HFF-Myc (cell line): ENCODE data around the gene RPL22.

Experiments used
- DNase-seq: peaks from one replicate; pipeline ENCODE4 v3.0.0-alpha.2; 2011; ENCODE audit warnings: low read depth; ENCODE audit errors: extremely low read depth
- H3K4me3 ChIP-seq: replicated peaks from 2 replicates; pipeline ENCODE4 v1.5.1; 2011; ENCODE audit warnings: low read depth, mild to moderate bottlenecking, control low read depth, low read length
- CTCF ChIP-seq: IDR thresholded peaks from 2 replicates; pipeline ENCODE4 v1.5.1; 2012; ENCODE audit warnings: mild to moderate bottlenecking, low read depth, low read length, control low read depth; ENCODE audit errors: missing control alignments

RPL22 gene

GRCh38 chr1:6244401-6245049 lies 45.1 kb upstream of the RPL22 start:
- H3K4me3 ChIP-seq = no peak overlapping the region
- no peak for TF ChIP-seq CTCF
- DNase-seq = no peak

GRCh38 chr1:6243993-6244392 lies 44.6 kb upstream of the RPL22 start, which contains the start of gene HES3:
HES3 (plus strand) TSS chr1:6244179; CDS start chr1:6244366, 187 bp downstream.
- no peak for TF ChIP-seq CTCF
- no peak for DNase-seq
- H3K4me3 ChIP-seq = no peak within 1 kb of the TSS

- TF ChIP-seq CTCF = no peak
- no peak overlapping the region for H3K4me3 ChIP-seq
- no peak for DNase-seq
Observed at GRCh38 chr1:6243053-6243834, 43.8 kb upstream of the RPL22 start.

GRCh38 chr1:6241887-6242740 lies 42.7 kb upstream of the RPL22 start:
- no peak for TF ChIP-seq CTCF
- 0 out of 2 replicates have a peak overlapping the region, but pooled peaks have one; percentile 4 for H3K4me3 ChIP-seq
- DNase-seq = no peak

GRCh38 chr1:6241107-6241886 lies 41.9 kb upstream of the RPL22 start:
- DNase-seq = no peak
- no peak for TF ChIP-seq CTCF
- no peak overlapping the region for H3K4me3 ChIP-seq

GRCh38 chr1:6239950-6240768 lies 40.8 kb upstream of the RPL22 start:
- H3K4me3 ChIP-seq = no peak overlapping the region
- no peak for TF ChIP-seq CTCF
- no peak for DNase-seq
